Activated CD4-positive, alpha-beta T cell treated with anti-CD3 and anti-CD28 coated beads, Interleukin-2, amount 10 ng/mL, durations not matched to agents 7 days and 5 days (primary cell): ENCODE data around the gene GABBR1. TPM values are rescaled to one million over a fixed set of nuclear protein-coding genes. Genes with fewer than 3 reads are reported as not detected.
A peak's percentile ranks its signal among the peaks of the same experiment; 100 is the strongest.
"Not testable (repeated sequence)": the region's sequence is repeated elsewhere in the genome, so short reads cannot be mapped to it uniquely, and the experiment has no call there.

Experiments used
- CTCF ChIA-PET: fragments of 350-600 bp; sonication (Branson Sonifier 250); formaldehyde crosslinking; loops from one replicate; lab custom pipeline; 2021; ENCODE audit warnings: antibody characterized with exemption; lab: Charles Lee
- POLR2A ChIA-PET: fragments of 350-600 bp; sonication (Branson Sonifier 250); formaldehyde crosslinking; loops from one replicate; lab custom pipeline; 2021; ENCODE audit warnings: antibody characterized with exemption; lab: Charles Lee
- DNase-seq: peaks from one replicate; pipeline ENCODE4 v3.0.0-alpha.2; 2020
- H3K27ac Mint-ChIP-seq: one replicate; pipeline ENCODE4 v1.8.0; 2021; ENCODE audit warnings: mild to moderate bottlenecking, moderate library complexity, mixed read lengths
- H3K27me3 Mint-ChIP-seq: one replicate; pipeline ENCODE4 v1.8.0; 2021; ENCODE audit warnings: mixed read lengths
- H3K36me3 Mint-ChIP-seq: one replicate; pipeline ENCODE4 v1.8.0; 2021; ENCODE audit warnings: low read depth, mixed read lengths
- H3K4me1 Mint-ChIP-seq: one replicate; pipeline ENCODE4 v1.8.0; 2021; ENCODE audit warnings: mixed read lengths
- H3K4me3 Mint-ChIP-seq: one replicate; pipeline ENCODE4 v1.8.0; 2021; ENCODE audit warnings: mild to moderate bottlenecking, moderate library complexity, mixed read lengths
- H3K9me3 Mint-ChIP-seq: one replicate; pipeline ENCODE4 v1.8.0; 2021; ENCODE audit warnings: mixed read lengths
- total RNA-seq, 2 experiments: library from RNA; stranded (reverse); gene quantifications; one replicate each; pipeline ENCODE4 v1.2.3, GENCODE V29; 2021

The GABBR1 gene
- total RNA-seq, 2 experiments from 2014 or later = 48.5 to 50.5 TPM

- H3K4me3 Mint-ChIP-seq = no peak overlapping the region
Observed at GRCh38 chr6:29667158-29667557, 34.2 kb upstream of the GABBR1 start.

DNA sequence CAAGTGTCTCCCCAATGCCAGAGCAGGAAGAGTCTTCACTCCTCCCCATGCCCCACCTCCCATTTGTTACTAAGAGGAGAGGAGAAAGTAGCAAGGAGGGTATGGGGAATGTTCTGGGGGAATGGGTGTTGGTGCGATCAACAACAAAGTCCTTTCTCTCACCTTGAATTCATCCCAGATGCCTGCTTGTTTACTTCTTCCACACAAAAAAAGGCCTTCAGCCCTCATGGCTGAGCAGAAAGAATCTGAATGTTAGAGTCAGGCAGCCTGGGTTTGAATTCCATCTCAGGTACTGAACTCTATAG is 33.8 kb upstream of the GABBR1 start:
- ChIA-PET POLR2A (no interaction called here), CTCF (interaction anchor here (1.5 to 4.8 kb wide), 4 partner anchors 8 to 91 kb away, joined by 3 to 28 read pairs (median 10); no protein-coding TSS in a partner anchor)
- H3K27me3 Mint-ChIP-seq = peaks cover 42% of the 10 kb centered on the region
- H3K36me3 Mint-ChIP-seq = no peaks in the 10 kb centered on the region
- no peak overlapping the region for H3K4me3 Mint-ChIP-seq
- no peaks in the 10 kb centered on the region for H3K9me3 Mint-ChIP-seq
- no peak for DNase-seq
- H3K27ac Mint-ChIP-seq = no peak overlapping the region
- no peaks in the 10 kb centered on the region for H3K4me1 Mint-ChIP-seq

More at GRCh38 chr6:29667158-29667557, 34.2 kb upstream of the GABBR1 start:
- peaks cover 39% of the 10 kb centered on the region for H3K27me3 Mint-ChIP-seq
- POLR2A ChIA-PET = no interaction called here
- no peak for DNase-seq
- no peaks in the 10 kb centered on the region for H3K9me3 Mint-ChIP-seq
- H3K27ac Mint-ChIP-seq = no peak overlapping the region
- H3K4me1 Mint-ChIP-seq = no peaks in the 10 kb centered on the region
- CTCF ChIA-PET = interaction anchor here (0.6 to 4.8 kb wide), 5 partner anchors 8 to 730 kb away, joined by 3 to 28 read pairs (median 5); no protein-coding TSS in a partner anchor
- no peaks in the 10 kb centered on the region for H3K36me3 Mint-ChIP-seq

DNA sequence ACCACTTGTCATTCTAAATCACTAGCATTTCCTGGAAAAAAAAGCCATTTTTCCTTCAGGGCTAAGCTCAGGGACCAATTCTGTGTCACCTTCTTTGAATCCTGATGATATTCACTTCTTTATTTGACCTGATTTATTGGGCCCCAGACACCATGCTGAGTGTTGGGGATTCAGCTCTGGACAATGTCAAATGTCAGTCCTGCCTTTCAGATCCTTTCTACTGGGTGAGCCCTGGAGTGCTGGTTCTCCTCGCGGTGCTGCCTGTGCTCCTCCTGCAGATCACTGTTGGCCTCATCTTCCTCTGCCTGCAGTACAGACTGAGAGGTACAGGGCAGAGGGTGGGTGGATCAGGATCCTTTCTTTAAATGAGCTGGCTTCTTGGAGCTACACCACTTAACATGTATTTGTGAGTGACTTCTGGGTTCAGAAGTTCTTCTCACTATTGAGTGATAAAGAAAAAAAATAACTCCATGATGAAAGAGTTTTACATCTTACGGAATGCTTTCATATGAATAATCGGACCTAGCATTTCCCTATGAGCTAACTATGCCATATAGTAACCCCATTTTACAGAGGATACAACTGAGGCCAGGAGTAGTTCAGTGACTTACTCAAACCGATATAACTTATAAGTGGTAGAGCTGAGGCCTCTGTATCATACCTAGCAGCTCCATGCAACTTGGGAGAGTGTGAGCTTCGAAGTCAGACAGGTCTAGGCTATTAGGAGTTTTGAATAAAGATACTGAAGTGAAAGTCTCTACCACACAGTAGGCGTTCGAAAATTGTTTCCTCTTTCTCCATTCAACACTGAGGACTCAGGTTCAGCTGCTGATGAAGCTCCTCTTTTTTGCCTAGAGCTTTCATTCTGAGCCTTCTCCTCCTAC is 33.2 kb upstream of the GABBR1 start:
- Mint-ChIP-seq H3K9me3 (no peaks in the 10 kb centered on the region), H3K36me3 (no peaks in the 10 kb centered on the region), H3K27me3 (peaks cover 41% of the 10 kb centered on the region), H3K27ac (no peak overlapping the region), H3K4me1 (no peaks in the 10 kb centered on the region), H3K4me3 (no peak overlapping the region)
- no peak for DNase-seq
- POLR2A ChIA-PET = no interaction called here
- CTCF ChIA-PET = interaction anchor here (0.6 to 4.8 kb wide), 7 partner anchors 9 to 92 kb away, joined by 3 to 28 read pairs (median 3); no protein-coding TSS in a partner anchor

- Mint-ChIP-seq H3K36me3 (no peaks in the 10 kb centered on the region), H3K4me3 (no peak overlapping the region), H3K4me1 (no peaks in the 10 kb centered on the region), H3K9me3 (no peaks in the 10 kb centered on the region), H3K27ac (no peak overlapping the region), H3K27me3 (peaks cover 44% of the 10 kb centered on the region)
- ChIA-PET POLR2A (no interaction called here), CTCF (interaction anchor here (1.1 to 4.8 kb wide), 3 partner anchors 9 to 14 kb away, joined by 7 to 28 read pairs (median 7); no protein-coding TSS in a partner anchor)
- DNase-seq = no peak
Observed at GRCh38 chr6:29663300-29664042, 30.5 kb upstream of the GABBR1 start.

DNA sequence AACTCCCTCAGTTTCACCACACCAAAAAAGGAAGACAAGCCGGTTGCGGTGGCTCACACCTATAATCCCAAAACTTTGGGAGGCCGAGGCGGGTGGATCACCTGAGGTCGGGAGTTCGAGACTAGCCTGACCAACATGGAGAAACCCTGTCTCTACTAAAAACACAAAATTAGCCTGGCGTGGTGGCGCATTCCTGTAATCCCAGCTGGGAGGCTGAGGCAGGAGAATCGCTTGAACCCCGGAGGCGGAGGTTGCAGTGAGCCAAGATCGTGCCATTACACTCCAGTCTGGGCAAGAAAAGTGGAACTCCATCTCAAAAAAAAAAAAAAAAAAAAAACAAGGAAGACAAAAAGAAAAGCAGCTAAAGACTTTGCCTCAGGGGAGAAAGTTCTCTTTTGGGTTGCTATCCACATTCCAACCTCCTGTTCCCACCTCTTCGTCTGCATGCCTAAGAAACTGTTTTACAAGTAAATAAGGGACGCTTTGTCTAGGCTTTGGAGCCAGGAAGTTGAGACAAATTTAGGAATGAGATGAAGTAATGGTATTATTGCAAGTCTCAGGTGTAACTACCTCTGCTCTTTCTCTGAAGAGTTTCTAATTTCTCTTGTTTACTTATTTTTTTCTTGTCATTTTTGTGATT is 28.6 kb upstream of the GABBR1 start:
- H3K36me3 Mint-ChIP-seq, H3K9me3 Mint-ChIP-seq, DNase-seq, H3K4me3 Mint-ChIP-seq, POLR2A ChIA-PET, H3K4me1 Mint-ChIP-seq, H3K27ac Mint-ChIP-seq: not testable (repeated sequence)
- H3K27me3 Mint-ChIP-seq = peaks cover 40% of the 10 kb centered on the region
- CTCF ChIA-PET = interaction anchor here (1.0 to 2.2 kb wide), 3 partner anchors 8 to 35 kb away, joined by 3 to 8 read pairs (median 7); no protein-coding TSS in a partner anchor

GRCh38 chr6:29661071-29661470 is 28.1 kb upstream of the GABBR1 start:
- ChIA-PET CTCF (interaction anchor here (1.0 to 2.2 kb wide), 3 partner anchors 8 to 35 kb away, joined by 3 to 8 read pairs (median 7); no protein-coding TSS in a partner anchor), POLR2A (no interaction called here)
- Mint-ChIP-seq H3K36me3 (no peaks in the 10 kb centered on the region), H3K9me3 (no peaks in the 10 kb centered on the region), H3K4me3 (no peak overlapping the region), H3K4me1 (no peaks in the 10 kb centered on the region), H3K27me3 (peaks cover 41% of the 10 kb centered on the region), H3K27ac (no peak overlapping the region)
- no peak for DNase-seq

GRCh38 chr6:29656798-29657197 is 23.8 kb upstream of the GABBR1 start, which contains the start of gene MOG:
TSS of gene MOG (plus strand) at chr6:29657092. CDS start at chr6:29657210, 118 bp downstream.
- Mint-ChIP-seq H3K27ac (no peak within 1 kb of the TSS), H3K36me3 (no peaks in the 10 kb centered on the region), H3K9me3 (no peaks in the 10 kb centered on the region), H3K4me1 (peaks cover under 1% of the 10 kb centered on the region), H3K27me3 (peaks cover 32% of the 10 kb centered on the region), H3K4me3 (no peak within 1 kb of the TSS)
- POLR2A ChIA-PET = no interaction called here
- DNase-seq = no peak
- CTCF ChIA-PET = interaction anchor here (0.6 kb wide), 1 partner anchor 210 kb away, joined by 4 read pairs; no protein-coding TSS in a partner anchor

DNA sequence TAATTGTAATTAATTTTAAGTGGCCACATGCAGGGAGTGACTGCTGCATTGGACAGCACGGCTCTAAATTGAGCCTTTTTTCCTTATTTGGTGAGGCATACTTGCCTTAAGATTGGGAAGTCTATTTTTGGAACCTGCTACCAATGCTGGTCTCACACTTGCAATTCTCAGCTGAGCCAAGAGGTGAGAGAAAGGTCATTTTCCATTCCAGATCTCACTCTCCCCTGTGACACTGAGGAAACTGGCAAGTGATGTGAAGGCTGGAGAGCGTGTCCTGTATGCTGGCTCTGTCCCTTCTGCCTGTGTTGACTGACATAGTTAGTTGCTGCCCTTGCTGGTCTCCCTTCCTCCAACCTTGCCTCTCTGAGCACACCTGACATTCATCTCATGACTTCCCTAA is 23.2 kb upstream of the GABBR1 start:
- ChIA-PET CTCF (no interaction called here), POLR2A (no interaction called here)
- H3K4me3 Mint-ChIP-seq = no peak overlapping the region
- H3K4me1 Mint-ChIP-seq = peaks cover 4% of the 10 kb centered on the region
- H3K9me3 Mint-ChIP-seq = no peaks in the 10 kb centered on the region
- no peak for DNase-seq
- H3K36me3 Mint-ChIP-seq = no peaks in the 10 kb centered on the region
- H3K27ac Mint-ChIP-seq = no peak overlapping the region
- H3K27me3 Mint-ChIP-seq = peaks cover 27% of the 10 kb centered on the region

- ChIA-PET CTCF (interaction anchor here (2.9 kb wide), 1 partner anchor 10 kb away, joined by 28 read pairs; no protein-coding TSS in a partner anchor), POLR2A (no interaction called here)
- Mint-ChIP-seq H3K27ac (no peak overlapping the region), H3K4me3 (no peak overlapping the region), H3K4me1 (peaks cover 4% of the 10 kb centered on the region), H3K27me3 (peaks cover 23% of the 10 kb centered on the region), H3K9me3 (no peaks in the 10 kb centered on the region), H3K36me3 (no peaks in the 10 kb centered on the region)
- DNase-seq = no peak
Observed at GRCh38 chr6:29655658-29656057, 22.7 kb upstream of the GABBR1 start.

DNA sequence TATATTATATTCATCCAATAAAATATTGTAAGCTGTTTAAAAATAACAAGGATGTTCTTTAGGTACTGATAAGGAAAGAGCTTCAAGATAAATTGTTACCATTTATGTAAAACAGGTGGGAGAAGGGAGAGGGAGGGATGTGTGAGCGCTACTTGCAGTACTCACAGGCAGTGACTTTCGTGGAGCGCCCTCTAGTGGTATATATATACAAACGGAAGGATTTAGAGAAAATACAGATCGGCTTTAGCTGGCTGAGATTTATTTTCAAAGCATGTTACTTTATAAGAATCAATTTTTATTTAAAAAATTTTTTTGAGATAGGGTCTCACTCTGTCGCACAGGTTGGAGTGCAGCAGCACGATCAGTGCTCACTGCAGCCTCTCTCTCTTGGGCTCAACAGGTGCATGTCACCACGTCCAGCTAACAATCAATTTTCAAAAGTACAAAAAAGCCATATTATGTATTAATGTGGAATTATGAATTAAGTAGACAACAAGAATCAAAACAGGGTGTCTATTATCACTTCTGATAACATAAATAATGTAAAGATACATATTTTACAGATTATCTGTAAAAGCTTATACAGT is 20.6 kb upstream of the GABBR1 start:
- Mint-ChIP-seq H3K9me3 (no peaks in the 10 kb centered on the region), H3K4me1 (peaks cover 13% of the 10 kb centered on the region), H3K36me3 (no peaks in the 10 kb centered on the region), H3K27me3 (peaks cover 22% of the 10 kb centered on the region), H3K4me3 (no peak overlapping the region), H3K27ac (no peak overlapping the region)
- POLR2A ChIA-PET = interaction anchor here (1.0 kb wide), 1 partner anchor 99 kb away, joined by 3 read pairs; no protein-coding TSS in a partner anchor
- peak; percentile 73 for DNase-seq
- CTCF ChIA-PET = interaction anchor here (0.6 to 2.9 kb wide), 18 partner anchors 8 to 311 kb away, joined by 3 to 28 read pairs (median 4); no protein-coding TSS in a partner anchor

DNA sequence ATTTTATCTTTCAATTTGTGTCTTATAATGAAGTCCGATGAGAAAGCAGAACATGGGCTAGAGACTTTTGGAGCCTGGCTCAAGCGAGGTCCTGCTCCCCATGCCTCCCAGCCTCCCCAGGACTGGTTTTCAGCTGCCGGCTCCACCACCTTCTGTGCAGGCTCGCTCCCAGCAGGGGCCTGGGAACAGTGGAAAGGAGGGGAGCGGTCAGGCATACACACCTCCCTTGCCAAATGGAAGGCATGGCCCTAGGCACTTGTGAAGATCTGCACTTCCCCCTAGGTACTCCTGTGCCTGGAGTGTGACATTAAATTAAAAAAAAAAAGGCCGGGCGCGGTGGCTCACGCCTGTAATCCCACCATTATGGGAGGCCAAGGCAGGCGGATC is 19.2 kb upstream of the GABBR1 start:
- CTCF ChIA-PET = interaction anchor here (2.7 kb wide), 1 partner anchor 14 kb away, joined by 16 read pairs; no protein-coding TSS in a partner anchor
- peaks cover 15% of the 10 kb centered on the region for H3K27me3 Mint-ChIP-seq
- H3K4me3 Mint-ChIP-seq = no peak overlapping the region
- no peaks in the 10 kb centered on the region for H3K36me3 Mint-ChIP-seq
- POLR2A ChIA-PET = no interaction called here
- H3K9me3 Mint-ChIP-seq = no peaks in the 10 kb centered on the region
- no peak overlapping the region for H3K27ac Mint-ChIP-seq
- peaks cover 13% of the 10 kb centered on the region for H3K4me1 Mint-ChIP-seq
- DNase-seq = no peak
